ENCODE data around the gene OR1A1. TPM values are rescaled to one million over a fixed set of nuclear protein-coding genes. Genes with fewer than 3 reads are reported as not detected.
"Not testable (repeated sequence)": the region's sequence is repeated elsewhere in the genome, so short reads cannot be mapped to it uniquely, and the experiment has no call there.

The OR1A1 gene
- total RNA-seq, 1 experiment from 2014 or later, result not detected

GRCh38 chr17:3222505-3222904 is 15.0 kb downstream of the OR1A1 start:
- no peak overlapping the region for H3K4me3 Mint-ChIP-seq (ENCODE audit: unreplicated experiment)
- H3K9me3 Mint-ChIP-seq (ENCODE audit: unreplicated experiment), result no peaks in the 10 kb centered on the region
- DNase-seq (ENCODE audit: unreplicated experiment), result no peak
- H3K27me3 Mint-ChIP-seq (ENCODE audit: insufficient read depth, unreplicated experiment), result peaks cover 42% of the 10 kb centered on the region
- H3K27ac Mint-ChIP-seq (ENCODE audit: low read depth, unreplicated experiment), result no peak overlapping the region
- POLR2A ChIA-PET, result no interaction called here
- TF ChIP-seq CTCF (IDR thresholded peaks at IDR 0.05; ENCODE audit: unreplicated experiment), result no peak
- no TSS peak for BruUV-seq (replicated peaks)
- CTCF ChIA-PET, result interaction anchor here (0.6 kb wide), 1 partner anchor 11 kb away, joined by 3 read pairs; no protein-coding TSS in a partner anchor
- intact Hi-C loops (cut with micrococcal nuclease), result no loop called here
- H3K36me3 Mint-ChIP-seq (ENCODE audit: insufficient read depth, unreplicated experiment), result no peaks in the 10 kb centered on the region
- no peaks in the 10 kb centered on the region for H3K4me1 Mint-ChIP-seq (ENCODE audit: insufficient read depth, unreplicated experiment)

- H3K9me3 Mint-ChIP-seq (ENCODE audit: unreplicated experiment); DNase-seq (ENCODE audit: unreplicated experiment); H3K36me3 Mint-ChIP-seq (ENCODE audit: insufficient read depth, unreplicated experiment); intact Hi-C loops (cut with micrococcal nuclease); BruUV-seq (replicated peaks); CTCF ChIA-PET; H3K4me3 Mint-ChIP-seq (ENCODE audit: unreplicated experiment); H3K27ac Mint-ChIP-seq (ENCODE audit: low read depth, unreplicated experiment); H3K4me1 Mint-ChIP-seq (ENCODE audit: insufficient read depth, unreplicated experiment): not testable (repeated sequence)
- peaks cover 31% of the 10 kb centered on the region for H3K27me3 Mint-ChIP-seq (ENCODE audit: insufficient read depth, unreplicated experiment)
- POLR2A ChIA-PET, result interaction anchor here (0.6 kb wide), 1 partner anchor 1177 kb away, joined by 3 read pairs; no protein-coding TSS in a partner anchor
Observed at GRCh38 chr17:3224721-3225352, 17.4 kb downstream of the OR1A1 start.

- CTCF ChIA-PET; H3K4me1 Mint-ChIP-seq (ENCODE audit: insufficient read depth, unreplicated experiment); H3K36me3 Mint-ChIP-seq (ENCODE audit: insufficient read depth, unreplicated experiment); DNase-seq (ENCODE audit: unreplicated experiment); POLR2A ChIA-PET; H3K27ac Mint-ChIP-seq (ENCODE audit: low read depth, unreplicated experiment); H3K9me3 Mint-ChIP-seq (ENCODE audit: unreplicated experiment); BruUV-seq (replicated peaks); intact Hi-C loops (cut with micrococcal nuclease); H3K4me3 Mint-ChIP-seq (ENCODE audit: unreplicated experiment): not testable (repeated sequence)
- peaks cover 10% of the 10 kb centered on the region for H3K27me3 Mint-ChIP-seq (ENCODE audit: insufficient read depth, unreplicated experiment)
Observed at GRCh38 chr17:3232300-3232699, 24.8 kb downstream of the OR1A1 start.

- intact Hi-C loops (cut with micrococcal nuclease); BruUV-seq (replicated peaks); H3K27ac Mint-ChIP-seq (ENCODE audit: low read depth, unreplicated experiment); H3K4me3 Mint-ChIP-seq (ENCODE audit: unreplicated experiment); H3K9me3 Mint-ChIP-seq (ENCODE audit: unreplicated experiment); H3K27me3 Mint-ChIP-seq (ENCODE audit: insufficient read depth, unreplicated experiment); H3K36me3 Mint-ChIP-seq (ENCODE audit: insufficient read depth, unreplicated experiment); H3K4me1 Mint-ChIP-seq (ENCODE audit: insufficient read depth, unreplicated experiment); CTCF ChIA-PET; POLR2A ChIA-PET: not testable (repeated sequence)
- peak; percentile 2 for DNase-seq (ENCODE audit: unreplicated experiment)
Observed at GRCh38 chr17:3238685-3239084, 31.2 kb downstream of the OR1A1 start.

- H3K4me3 Mint-ChIP-seq (ENCODE audit: unreplicated experiment); H3K27ac Mint-ChIP-seq (ENCODE audit: low read depth, unreplicated experiment); POLR2A ChIA-PET; H3K36me3 Mint-ChIP-seq (ENCODE audit: insufficient read depth, unreplicated experiment); DNase-seq (ENCODE audit: unreplicated experiment); BruUV-seq (replicated peaks); H3K9me3 Mint-ChIP-seq (ENCODE audit: unreplicated experiment); intact Hi-C loops (cut with micrococcal nuclease); CTCF ChIA-PET; H3K4me1 Mint-ChIP-seq (ENCODE audit: insufficient read depth, unreplicated experiment); H3K27me3 Mint-ChIP-seq (ENCODE audit: insufficient read depth, unreplicated experiment): not testable (repeated sequence)
Observed at GRCh38 chr17:3241044-3241443, 33.6 kb downstream of the OR1A1 start.

GRCh38 chr17:3244841-3245240 is 37.4 kb downstream of the OR1A1 start:
- intact Hi-C loops (cut with micrococcal nuclease); BruUV-seq (replicated peaks): not testable (repeated sequence)

GRCh38 chr17:3249013-3249412 is 41.5 kb downstream of the OR1A1 start:
- POLR2A ChIA-PET; H3K27me3 Mint-ChIP-seq (ENCODE audit: insufficient read depth, unreplicated experiment); H3K36me3 Mint-ChIP-seq (ENCODE audit: insufficient read depth, unreplicated experiment); intact Hi-C loops (cut with micrococcal nuclease); CTCF ChIA-PET; H3K4me3 Mint-ChIP-seq (ENCODE audit: unreplicated experiment); H3K27ac Mint-ChIP-seq (ENCODE audit: low read depth, unreplicated experiment); DNase-seq (ENCODE audit: unreplicated experiment); H3K9me3 Mint-ChIP-seq (ENCODE audit: unreplicated experiment); BruUV-seq (replicated peaks); H3K4me1 Mint-ChIP-seq (ENCODE audit: insufficient read depth, unreplicated experiment): not testable (repeated sequence)

More at GRCh38 chr17:3244841-3245240, 37.4 kb downstream of the OR1A1 start:
- H3K9me3 Mint-ChIP-seq (ENCODE audit: unreplicated experiment); H3K27me3 Mint-ChIP-seq (ENCODE audit: insufficient read depth, unreplicated experiment); H3K4me3 Mint-ChIP-seq (ENCODE audit: unreplicated experiment); POLR2A ChIA-PET; H3K27ac Mint-ChIP-seq (ENCODE audit: low read depth, unreplicated experiment); H3K36me3 Mint-ChIP-seq (ENCODE audit: insufficient read depth, unreplicated experiment); DNase-seq (ENCODE audit: unreplicated experiment); CTCF ChIA-PET; H3K4me1 Mint-ChIP-seq (ENCODE audit: insufficient read depth, unreplicated experiment): not testable (repeated sequence)

Data from MCF 10A (cell line).